ENCODE measurements around the gene SULT2B1.

Gene SULT2B1

GRCh38 chr19:48547722-48548121 is 4.2 kb upstream of the SULT2B1 start:
- Histone ChIP-seq H3K36me3 (ENCODE audit: control insufficient read depth, insufficient read depth, low read length) (no peaks in the 10 kb centered on the region), H3K27me3 (ENCODE audit: control insufficient read depth, insufficient read depth, low read length) (no peaks in the 10 kb centered on the region), H3K4me1 (ENCODE audit: control insufficient read depth, insufficient read depth, low read length) (peaks cover 9% of the 10 kb centered on the region; the same call in 1 of the 2 replicates), H3K4me3 (ENCODE audit: low read depth, low read length) (no peak overlapping the region), H3K27ac (ENCODE audit: low read depth, low read length) (no peak overlapping the region), H3K9ac (ENCODE audit: low read depth, low read length) (no peak overlapping the region), H3K9me3 (ENCODE audit: control insufficient read depth, insufficient read depth, low read length) (no peaks in the 10 kb centered on the region)

GRCh38 chr19:48548253-48548911 is 3.6 kb upstream of the SULT2B1 start:
- H3K9ac ChIP-seq (ENCODE audit: low read depth, low read length) = no peak overlapping the region

GRCh38 chr19:48549380-48549779 is 2.6 kb upstream of the SULT2B1 start:
- no peak overlapping the region for H3K9ac ChIP-seq (ENCODE audit: low read depth, low read length)
- no peak overlapping the region for H3K4me3 ChIP-seq (ENCODE audit: low read depth, low read length)
- peaks cover 11% of the 10 kb centered on the region for H3K4me1 ChIP-seq (ENCODE audit: control insufficient read depth, insufficient read depth, low read length)
- H3K36me3 ChIP-seq (ENCODE audit: control insufficient read depth, insufficient read depth, low read length) = no peaks in the 10 kb centered on the region
- no peak overlapping the region for H3K27ac ChIP-seq (ENCODE audit: low read depth, low read length)
- H3K9me3 ChIP-seq (ENCODE audit: control insufficient read depth, insufficient read depth, low read length) = no peaks in the 10 kb centered on the region
- no peaks in the 10 kb centered on the region for H3K27me3 ChIP-seq (ENCODE audit: control insufficient read depth, insufficient read depth, low read length)

More at GRCh38 chr19:48548253-48548911, 3.6 kb upstream of the SULT2B1 start:
- no peak overlapping the region for H3K4me3 ChIP-seq (ENCODE audit: low read depth, low read length)
- no peaks in the 10 kb centered on the region for H3K27me3 ChIP-seq (ENCODE audit: control insufficient read depth, insufficient read depth, low read length)
- peaks cover 5% of the 10 kb centered on the region; the same call in 1 of the 2 replicates for H3K4me1 ChIP-seq (ENCODE audit: control insufficient read depth, insufficient read depth, low read length)
- no peaks in the 10 kb centered on the region for H3K9me3 ChIP-seq (ENCODE audit: control insufficient read depth, insufficient read depth, low read length)
- H3K27ac ChIP-seq (ENCODE audit: low read depth, low read length) = no peak overlapping the region
- no peaks in the 10 kb centered on the region for H3K36me3 ChIP-seq (ENCODE audit: control insufficient read depth, insufficient read depth, low read length)

- Histone ChIP-seq H3K4me1 (ENCODE audit: control insufficient read depth, insufficient read depth, low read length) (peaks cover 8% of the 10 kb centered on the region), H3K27me3 (ENCODE audit: control insufficient read depth, insufficient read depth, low read length) (no peaks in the 10 kb centered on the region), H3K27ac (ENCODE audit: low read depth, low read length) (no peak overlapping the region)
Observed at GRCh38 chr19:48552406-48553322, 692 bp downstream of the SULT2B1 start.

GRCh38 chr19:48553676-48554384 is 1.9 kb downstream of the SULT2B1 start:
- Histone ChIP-seq H3K27me3 (ENCODE audit: control insufficient read depth, insufficient read depth, low read length) (no peaks in the 10 kb centered on the region), H3K36me3 (ENCODE audit: control insufficient read depth, insufficient read depth, low read length) (no peaks in the 10 kb centered on the region), H3K4me1 (ENCODE audit: control insufficient read depth, insufficient read depth, low read length) (peaks cover 8% of the 10 kb centered on the region), H3K9ac (ENCODE audit: low read depth, low read length) (no peak overlapping the region), H3K4me3 (ENCODE audit: low read depth, low read length) (peak overlapping the region; percentile 19; the same call in 1 of the 2 replicates), H3K27ac (ENCODE audit: low read depth, low read length) (peak overlapping the region; percentile 77), H3K9me3 (ENCODE audit: control insufficient read depth, insufficient read depth, low read length) (no peaks in the 10 kb centered on the region)

More at GRCh38 chr19:48552406-48553322, 692 bp downstream of the SULT2B1 start:
- H3K36me3 ChIP-seq (ENCODE audit: control insufficient read depth, insufficient read depth, low read length) = no peaks in the 10 kb centered on the region
- H3K4me3 ChIP-seq (ENCODE audit: low read depth, low read length) = no peak overlapping the region
- H3K9ac ChIP-seq (ENCODE audit: low read depth, low read length) = no peak overlapping the region
- H3K9me3 ChIP-seq (ENCODE audit: control insufficient read depth, insufficient read depth, low read length) = no peaks in the 10 kb centered on the region

- Histone ChIP-seq H3K36me3 (ENCODE audit: control insufficient read depth, insufficient read depth, low read length) (no peaks in the 10 kb centered on the region), H3K9me3 (ENCODE audit: control insufficient read depth, insufficient read depth, low read length) (no peaks in the 10 kb centered on the region), H3K9ac (ENCODE audit: low read depth, low read length) (no peak overlapping the region), H3K27ac (ENCODE audit: low read depth, low read length) (peak overlapping the region; percentile 77), H3K27me3 (ENCODE audit: control insufficient read depth, insufficient read depth, low read length) (no peaks in the 10 kb centered on the region), H3K4me1 (ENCODE audit: control insufficient read depth, insufficient read depth, low read length) (peaks cover 8% of the 10 kb centered on the region), H3K4me3 (ENCODE audit: low read depth, low read length) (no peak overlapping the region)
Observed at GRCh38 chr19:48554385-48555091, 2.6 kb downstream of the SULT2B1 start.

GRCh38 chr19:48556163-48556562 is 4.2 kb downstream of the SULT2B1 start:
- H3K9ac ChIP-seq (ENCODE audit: low read depth, low read length) = no peak overlapping the region
- no peak overlapping the region for H3K4me3 ChIP-seq (ENCODE audit: low read depth, low read length)
- no peaks in the 10 kb centered on the region for H3K27me3 ChIP-seq (ENCODE audit: control insufficient read depth, insufficient read depth, low read length)
- H3K4me1 ChIP-seq (ENCODE audit: control insufficient read depth, insufficient read depth, low read length) = peaks cover 8% of the 10 kb centered on the region
- no peaks in the 10 kb centered on the region for H3K36me3 ChIP-seq (ENCODE audit: control insufficient read depth, insufficient read depth, low read length)
- no peaks in the 10 kb centered on the region for H3K9me3 ChIP-seq (ENCODE audit: control insufficient read depth, insufficient read depth, low read length)
- peak overlapping the region; percentile 32 for H3K27ac ChIP-seq (ENCODE audit: low read depth, low read length)

GRCh38 chr19:48556825-48557224 is 4.9 kb downstream of the SULT2B1 start:
- Histone ChIP-seq H3K27ac (ENCODE audit: low read depth, low read length) (no peak overlapping the region), H3K36me3 (ENCODE audit: control insufficient read depth, insufficient read depth, low read length) (no peaks in the 10 kb centered on the region), H3K9ac (ENCODE audit: low read depth, low read length) (no peak overlapping the region), H3K27me3 (ENCODE audit: control insufficient read depth, insufficient read depth, low read length) (no peaks in the 10 kb centered on the region), H3K9me3 (ENCODE audit: control insufficient read depth, insufficient read depth, low read length) (no peaks in the 10 kb centered on the region), H3K4me3 (ENCODE audit: low read depth, low read length) (no peak overlapping the region), H3K4me1 (ENCODE audit: control insufficient read depth, insufficient read depth, low read length) (peaks cover 8% of the 10 kb centered on the region)

- no peak overlapping the region for H3K4me3 ChIP-seq (ENCODE audit: low read depth, low read length)
- no peak overlapping the region for H3K9ac ChIP-seq (ENCODE audit: low read depth, low read length)
- no peak overlapping the region for H3K27ac ChIP-seq (ENCODE audit: low read depth, low read length)
- H3K4me1 ChIP-seq (ENCODE audit: control insufficient read depth, insufficient read depth, low read length) = peaks cover 8% of the 10 kb centered on the region
- H3K36me3 ChIP-seq (ENCODE audit: control insufficient read depth, insufficient read depth, low read length) = no peaks in the 10 kb centered on the region
- no peaks in the 10 kb centered on the region for H3K9me3 ChIP-seq (ENCODE audit: control insufficient read depth, insufficient read depth, low read length)
- H3K27me3 ChIP-seq (ENCODE audit: control insufficient read depth, insufficient read depth, low read length) = no peaks in the 10 kb centered on the region
Observed at GRCh38 chr19:48558018-48558684, 6.2 kb downstream of the SULT2B1 start.

- no peaks in the 10 kb centered on the region for H3K36me3 ChIP-seq (ENCODE audit: control insufficient read depth, insufficient read depth, low read length)
- no peak overlapping the region for H3K4me3 ChIP-seq (ENCODE audit: low read depth, low read length)
- H3K9ac ChIP-seq (ENCODE audit: low read depth, low read length) = no peak overlapping the region
- H3K4me1 ChIP-seq (ENCODE audit: control insufficient read depth, insufficient read depth, low read length) = no peaks in the 10 kb centered on the region
- no peak overlapping the region for H3K27ac ChIP-seq (ENCODE audit: low read depth, low read length)
- H3K9me3 ChIP-seq (ENCODE audit: control insufficient read depth, insufficient read depth, low read length) = no peaks in the 10 kb centered on the region
- no peaks in the 10 kb centered on the region for H3K27me3 ChIP-seq (ENCODE audit: control insufficient read depth, insufficient read depth, low read length)
Observed at GRCh38 chr19:48560095-48560530, 8.1 kb downstream of the SULT2B1 start.

Data from HUES48 (cell line).